ENCODE measurements around the gene GFRA1.
"Not testable (repeated sequence)": the region's sequence is repeated elsewhere in the genome, so short reads cannot be mapped to it uniquely, and the experiment has no call there.

Gene GFRA1

DNA sequence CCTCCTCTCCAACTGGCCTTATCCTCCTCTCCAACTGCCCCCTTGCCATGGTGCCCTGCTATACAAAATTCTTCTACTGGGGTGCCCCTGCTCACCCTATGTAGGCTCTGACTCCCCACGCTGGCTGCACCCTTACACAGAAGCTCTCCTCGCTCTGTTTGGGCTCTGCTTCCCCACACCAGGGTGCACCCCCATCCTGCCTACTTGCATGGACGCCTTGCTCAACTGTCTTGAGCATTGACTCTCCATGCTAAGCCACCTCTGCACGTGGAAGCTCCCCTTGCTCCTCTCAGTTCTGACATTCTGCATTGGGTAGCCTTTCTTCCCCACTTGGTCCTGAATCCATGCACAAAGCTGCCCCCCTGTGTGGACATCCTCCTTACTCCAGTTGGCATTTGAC is 231.1 kb downstream of the GFRA1 start:
- Histone ChIP-seq H3K27me3 (no peaks in the 10 kb centered on the region), H3K4me1 (peaks cover 0 to 46% (median 30%) of the 10 kb centered on the region in 4 donors), H3K9me3 (no peaks in the 10 kb centered on the region), H3K36me3 (no peaks in the 10 kb centered on the region), H3K4me3 (no peak overlapping the region), H3K27ac (no peak overlapping the region)
- TF ChIP-seq, protein P1, sequence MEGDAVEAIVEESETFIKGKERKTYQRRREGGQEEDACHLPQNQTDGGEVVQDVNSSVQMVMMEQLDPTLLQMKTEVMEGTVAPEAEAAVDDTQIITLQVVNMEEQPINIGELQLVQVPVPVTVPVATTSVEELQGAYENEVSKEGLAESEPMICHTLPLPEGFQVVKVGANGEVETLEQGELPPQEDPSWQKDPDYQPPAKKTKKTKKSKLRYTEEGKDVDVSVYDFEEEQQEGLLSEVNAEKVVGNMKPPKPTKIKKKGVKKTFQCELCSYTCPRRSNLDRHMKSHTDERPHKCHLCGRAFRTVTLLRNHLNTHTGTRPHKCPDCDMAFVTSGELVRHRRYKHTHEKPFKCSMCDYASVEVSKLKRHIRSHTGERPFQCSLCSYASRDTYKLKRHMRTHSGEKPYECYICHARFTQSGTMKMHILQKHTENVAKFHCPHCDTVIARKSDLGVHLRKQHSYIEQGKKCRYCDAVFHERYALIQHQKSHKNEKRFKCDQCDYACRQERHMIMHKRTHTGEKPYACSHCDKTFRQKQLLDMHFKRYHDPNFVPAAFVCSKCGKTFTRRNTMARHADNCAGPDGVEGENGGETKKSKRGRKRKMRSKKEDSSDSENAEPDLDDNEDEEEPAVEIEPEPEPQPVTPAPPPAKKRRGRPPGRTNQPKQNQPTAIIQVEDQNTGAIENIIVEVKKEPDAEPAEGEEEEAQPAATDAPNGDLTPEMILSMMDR (IDR thresholded peaks at IDR 0.05) = no peak
- no peak for DNase-seq
- intact Hi-C loops (cut with DNase I; ENCODE audit: low total_unique reads) = no loop called here

DNA sequence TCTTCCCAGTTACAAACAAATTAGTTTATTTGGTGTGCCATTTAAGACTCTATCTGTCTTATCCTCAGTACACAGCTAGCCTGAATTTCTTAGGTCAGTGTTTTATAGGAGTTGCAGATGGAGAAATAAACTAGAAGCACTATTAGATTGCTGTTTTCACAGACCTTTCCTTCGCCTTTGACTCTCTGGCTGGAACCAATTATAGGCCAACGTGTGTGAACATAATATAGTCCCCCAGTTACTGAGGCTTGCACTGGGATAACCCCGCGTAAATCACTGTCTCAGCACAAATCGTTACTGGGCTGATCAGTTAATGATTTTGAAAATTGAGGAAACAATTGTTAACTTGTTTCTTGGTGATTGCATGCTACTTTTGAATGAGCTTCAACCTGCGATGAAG is 233.4 kb downstream of the GFRA1 start:
- intact Hi-C loops (cut with DNase I; ENCODE audit: low total_unique reads) = no loop called here
- no peak for DNase-seq
- peaks cover 0 to 27% (median 12%) of the 10 kb centered on the region in 4 donors for H3K4me1 ChIP-seq

DNA sequence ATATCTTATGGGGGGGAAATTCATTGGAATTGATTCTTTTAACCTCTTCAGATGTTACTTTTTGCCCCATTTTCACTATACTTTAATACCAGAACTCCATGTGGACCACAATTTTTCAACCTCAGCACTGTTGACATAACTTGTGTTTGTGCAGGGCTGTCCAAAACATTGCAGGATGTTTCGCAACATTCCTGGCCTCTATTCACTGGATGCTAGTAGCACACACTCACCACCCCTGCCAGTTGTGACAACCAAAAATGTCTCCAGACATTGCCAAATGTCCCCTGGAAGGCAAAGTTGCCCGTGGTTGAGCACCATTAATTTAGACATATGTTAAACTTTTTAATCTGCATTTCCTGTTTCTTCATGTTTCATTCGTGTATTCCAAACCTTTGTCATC is 234.7 kb downstream of the GFRA1 start:
- Histone ChIP-seq H3K4me1 (peaks cover 0 to 14% (median 2%) of the 10 kb centered on the region in 4 donors), H3K27ac (no peak overlapping the region), H3K36me3 (no peaks in the 10 kb centered on the region), H3K4me3 (no peak overlapping the region), H3K27me3 (no peaks in the 10 kb centered on the region), H3K9me3 (peaks cover 0 to 6% (median 0%) of the 10 kb centered on the region in 3 donors)
- TF ChIP-seq, protein P1 (IDR thresholded peaks at IDR 0.05) = no peak
- DNase-seq = peak; percentile 84 to 85
- intact Hi-C loops (cut with DNase I; ENCODE audit: low total_unique reads) = no loop called here

More for the DNA sequence above, 233.4 kb downstream of the GFRA1 start:
- TF ChIP-seq, protein P1 (IDR thresholded peaks at IDR 0.05) = no peak
- no peaks in the 10 kb centered on the region for H3K36me3 ChIP-seq
- no peak overlapping the region for H3K4me3 ChIP-seq
- peaks cover 0 to 5% (median 0%) of the 10 kb centered on the region in 3 donors for H3K9me3 ChIP-seq
- no peak overlapping the region for H3K27ac ChIP-seq
- H3K27me3 ChIP-seq = no peaks in the 10 kb centered on the region

DNA sequence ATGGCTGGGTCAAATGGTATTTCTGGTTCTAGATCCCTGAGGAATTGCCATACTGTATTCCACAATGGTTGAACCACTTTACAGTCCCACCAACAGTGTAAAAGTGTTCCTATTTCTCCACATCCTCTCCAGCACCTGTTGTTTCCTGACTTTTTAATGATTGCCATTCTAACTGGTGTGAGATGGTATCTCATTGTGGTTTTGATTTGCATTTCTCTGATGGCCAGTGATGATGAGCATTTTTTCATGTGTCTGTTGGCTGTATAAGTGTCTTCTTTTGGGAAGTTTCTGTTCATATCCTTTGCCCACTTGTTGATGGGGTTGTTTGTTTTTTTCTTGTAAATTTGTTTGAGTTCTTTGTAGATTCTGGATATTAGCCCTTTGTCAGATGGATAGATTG is 237.6 kb downstream of the GFRA1 start:
- H3K27me3 ChIP-seq; H3K4me3 ChIP-seq; H3K36me3 ChIP-seq; intact Hi-C loops (cut with DNase I; ENCODE audit: low total_unique reads); DNase-seq; H3K27ac ChIP-seq: not testable (repeated sequence)
- Histone ChIP-seq H3K4me1 (peaks cover 0 to 12% (median 2%) of the 10 kb centered on the region in 4 donors), H3K9me3 (peaks cover 0 to 13% (median 0%) of the 10 kb centered on the region in 3 donors)

DNA sequence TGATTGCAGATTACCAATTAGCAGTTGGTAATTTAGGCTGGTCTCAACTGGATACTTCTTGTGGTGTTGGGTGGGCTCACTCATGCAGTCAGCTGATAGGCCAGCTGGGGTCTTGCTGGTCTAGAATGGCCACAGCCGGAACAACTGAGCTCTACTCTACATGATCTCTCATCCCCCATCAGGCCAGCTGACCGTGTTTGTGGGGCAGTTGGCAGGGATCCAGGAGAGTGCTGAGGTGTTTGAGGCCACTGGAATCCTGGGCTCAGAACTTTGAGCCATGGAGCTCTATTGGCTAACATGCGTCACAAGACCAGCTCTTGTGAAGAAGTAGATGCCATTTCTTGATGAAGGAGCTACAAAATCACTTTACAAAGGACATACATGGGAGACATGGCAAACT is 242.4 kb downstream of the GFRA1 start:
- no peak for DNase-seq
- TF ChIP-seq, protein P1 (IDR thresholded peaks at IDR 0.05) = no peak
- H3K27ac ChIP-seq = no peak overlapping the region
- H3K9me3 ChIP-seq = peaks cover 0 to 13% (median 0%) of the 10 kb centered on the region in 3 donors
- intact Hi-C loops (cut with DNase I; ENCODE audit: low total_unique reads) = no loop called here
- no peaks in the 10 kb centered on the region for H3K4me1 ChIP-seq
- no peak overlapping the region for H3K4me3 ChIP-seq
- H3K36me3 ChIP-seq = no peaks in the 10 kb centered on the region
- no peaks in the 10 kb centered on the region for H3K27me3 ChIP-seq

DNA sequence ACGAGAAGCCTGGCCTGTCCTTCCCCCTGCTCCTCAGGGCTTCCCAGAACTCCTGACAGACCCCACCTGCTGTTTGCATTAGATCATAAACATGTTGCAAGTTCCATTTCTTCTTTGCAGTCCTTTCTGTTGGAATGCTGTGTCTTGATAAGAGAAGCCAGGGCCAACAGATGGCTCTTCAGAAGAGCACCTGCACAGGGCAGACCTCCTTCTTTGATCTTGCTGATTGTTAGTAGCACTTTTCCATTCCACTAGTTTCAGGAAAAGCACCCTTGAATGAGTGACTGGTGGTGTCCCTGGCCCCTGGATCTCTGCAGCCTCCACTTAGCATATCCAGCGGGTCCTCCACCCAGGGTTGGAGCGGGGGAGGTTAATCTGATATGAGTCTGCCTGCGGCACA is 243.2 kb downstream of the GFRA1 start:
- H3K36me3 ChIP-seq = no peaks in the 10 kb centered on the region
- H3K9me3 ChIP-seq = peaks cover 0 to 10% (median 0%) of the 10 kb centered on the region in 3 donors
- TF ChIP-seq, protein P1 (IDR thresholded peaks at IDR 0.05) = no peak
- intact Hi-C loops (cut with DNase I; ENCODE audit: low total_unique reads) = no loop called here
- no peak overlapping the region for H3K27ac ChIP-seq
- H3K4me1 ChIP-seq = no peaks in the 10 kb centered on the region
- no peak for DNase-seq
- H3K27me3 ChIP-seq = no peaks in the 10 kb centered on the region
- no peak overlapping the region for H3K4me3 ChIP-seq
